GM21576 (cell line): Measurements from ENCODE around the gene ZAP70.
A peak's percentile ranks its signal among the peaks of the same experiment; 100 is the strongest.
"Not testable (repeated sequence)": the region's sequence is repeated elsewhere in the genome, so short reads cannot be mapped to it uniquely, and the experiment has no call there.

Experiments used
- ATAC-seq: cut with Tn5 transposase; IDR thresholded peaks from one replicate; pipeline ENCODE4 v1.9.1; 2021; ENCODE audit warnings: mild to moderate bottlenecking, moderate library complexity; ENCODE audit not compliant: unreplicated experiment

ZAP70 gene

GRCh38 chr2:97697252-97698235, 15.8 kb upstream of the ZAP70 start:
- ATAC-seq, result peak; percentile 64

GRCh38 chr2:97698530-97698929, 14.8 kb upstream of the ZAP70 start:
- no peak for ATAC-seq

- ATAC-seq, result no peak
These were observed 13.5 kb upstream of the ZAP70 start for GRCh38 chr2:97699765-97700444.

DNA sequence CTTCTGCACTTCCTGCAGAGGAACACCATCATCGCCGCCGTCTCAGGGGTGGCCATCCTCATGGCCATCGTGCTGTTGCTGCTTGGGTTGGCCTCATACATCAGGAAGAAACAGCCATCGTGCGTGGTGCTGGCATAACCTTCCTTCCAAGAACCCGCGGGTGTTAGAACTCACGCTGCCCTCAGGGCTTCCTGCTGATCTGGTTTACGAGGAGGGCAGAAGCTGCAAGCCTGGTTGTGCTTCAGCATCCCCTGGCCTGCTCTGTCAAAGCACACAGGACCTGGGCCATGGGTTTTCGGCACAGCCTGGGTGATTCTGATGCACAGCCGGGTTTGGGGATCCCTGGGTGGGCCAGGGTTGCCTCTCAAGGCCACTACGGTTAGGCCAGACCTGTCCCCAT, 12.2 kb upstream of the ZAP70 start:
- no peak for ATAC-seq

DNA sequence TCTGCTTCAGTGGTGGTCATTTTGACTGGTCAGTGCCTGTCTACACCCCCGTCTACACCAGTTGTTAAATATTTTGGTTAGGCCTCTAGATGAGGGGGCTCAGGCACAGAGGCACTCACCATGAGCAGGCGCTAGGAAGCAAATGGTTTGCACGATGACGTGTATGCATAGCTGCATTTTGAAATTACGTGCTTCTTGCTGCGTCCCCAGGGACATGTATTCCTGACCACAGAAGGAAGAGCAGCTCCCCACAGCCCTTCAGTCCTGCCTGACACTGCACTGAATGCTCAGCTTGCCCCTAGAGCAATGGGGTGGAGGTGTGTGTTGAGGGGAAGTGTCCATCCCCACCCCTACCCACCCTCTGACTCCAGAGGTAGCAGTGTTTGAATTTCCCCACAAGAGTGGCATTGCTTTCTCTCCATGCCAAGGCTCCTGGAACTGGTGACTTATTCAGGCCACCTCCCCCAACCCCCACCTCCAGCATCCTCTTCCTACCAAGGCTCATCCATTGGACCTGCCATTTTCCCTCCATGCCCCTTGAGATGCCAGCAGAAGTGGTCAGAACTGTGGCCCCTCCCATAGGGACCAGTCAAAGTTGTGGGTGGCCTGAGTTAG, 11.4 kb upstream of the ZAP70 start:
- no peak for ATAC-seq

DNA sequence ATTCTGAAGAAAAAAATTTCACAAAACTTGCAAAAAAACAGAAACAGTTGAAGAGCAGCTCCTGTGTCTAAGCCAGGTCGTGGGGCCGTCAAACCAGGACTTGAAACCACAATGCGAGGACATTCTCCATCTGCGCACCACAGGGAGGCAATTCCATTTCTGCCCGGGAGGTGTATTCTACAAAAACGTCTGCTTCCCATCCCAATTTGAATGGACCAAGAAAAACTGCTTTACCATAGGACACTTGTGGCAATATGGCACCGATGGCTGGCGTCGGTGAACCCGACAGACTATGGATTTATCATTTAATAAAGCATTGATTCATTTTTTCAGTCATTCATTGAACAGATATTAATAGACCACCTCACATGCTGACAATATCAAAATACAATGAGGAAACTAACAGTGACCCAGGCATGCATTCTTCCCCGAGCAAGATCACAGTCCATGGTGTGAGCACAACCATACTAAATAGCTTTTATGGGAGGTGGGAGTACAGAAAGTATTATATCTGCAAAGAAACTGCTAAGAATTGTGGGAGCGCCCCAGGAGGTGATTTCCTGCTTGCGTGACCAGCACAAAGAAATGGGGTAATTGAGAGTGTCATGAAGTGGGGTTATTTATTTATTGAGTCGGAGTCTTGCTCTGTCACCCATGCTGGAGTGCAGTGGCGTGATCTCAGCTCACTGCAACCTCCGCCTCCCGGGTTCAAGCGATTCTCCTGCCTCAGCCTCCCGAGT, 10.5 kb upstream of the ZAP70 start:
- ATAC-seq, result no peak

GRCh38 chr2:97703741-97704140, 9.6 kb upstream of the ZAP70 start:
- ATAC-seq, result no peak

GRCh38 chr2:97704989-97705388, 8.4 kb upstream of the ZAP70 start:
- no peak for ATAC-seq

DNA sequence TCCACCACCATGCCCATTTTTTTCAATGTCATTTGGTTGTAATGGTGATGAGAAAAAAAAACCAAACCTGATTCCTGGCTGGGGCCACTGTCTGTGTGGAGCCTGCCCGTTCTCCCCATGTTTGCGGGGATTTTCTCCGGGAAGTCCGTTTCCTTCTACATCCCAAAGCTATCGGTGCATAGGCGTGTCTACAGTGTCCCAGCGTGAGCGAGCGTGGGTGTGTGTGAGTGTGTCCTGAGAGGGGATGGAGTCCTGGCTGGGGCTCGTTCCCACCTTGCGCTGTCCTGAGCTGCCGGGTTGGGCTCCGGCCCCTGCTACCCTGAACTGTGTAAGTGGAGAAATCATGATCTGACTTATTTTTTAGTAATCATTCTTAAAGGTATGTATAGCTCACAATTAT, 7.3 kb upstream of the ZAP70 start:
- ATAC-seq, result no peak

DNA sequence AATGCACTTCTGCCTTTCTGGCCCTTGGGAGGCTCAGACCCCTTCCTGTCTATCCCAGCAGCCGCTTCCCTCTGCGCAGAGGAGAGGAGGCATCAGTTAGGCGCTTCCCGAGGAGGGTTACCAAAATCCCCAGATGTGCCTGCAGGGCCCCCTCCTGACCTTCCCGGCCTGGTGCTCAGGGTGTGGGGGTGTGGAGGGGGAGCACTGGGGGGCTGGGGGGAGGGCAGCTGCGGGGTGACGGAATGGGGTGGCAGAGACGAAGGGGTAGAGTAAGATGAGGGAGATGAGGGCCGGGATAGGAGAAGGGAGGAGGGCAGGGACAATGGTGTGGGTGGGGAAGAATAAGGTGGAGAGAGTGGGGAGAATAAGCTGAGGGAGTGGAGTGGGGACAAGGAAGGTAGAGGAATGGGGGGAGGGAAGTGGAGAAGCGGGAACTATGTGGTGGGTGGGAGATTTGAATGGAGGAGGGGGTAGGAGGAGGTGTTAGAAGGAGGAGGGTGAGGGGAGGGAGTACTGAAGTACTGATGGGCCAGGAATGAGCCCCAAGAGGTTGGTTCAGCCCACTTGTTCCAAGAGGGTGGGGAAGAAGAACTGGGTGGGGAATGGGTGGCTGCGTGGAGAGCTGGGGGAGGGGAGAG, 6.5 kb upstream of the ZAP70 start:
- ATAC-seq, result no peak

GRCh38 chr2:97707362-97708047, 5.9 kb upstream of the ZAP70 start:
- ATAC-seq, result no peak

- ATAC-seq, result no peak
These were observed 5.4 kb upstream of the ZAP70 start for GRCh38 chr2:97708048-97708380.

- ATAC-seq, result no peak
These were observed 4.8 kb upstream of the ZAP70 start for GRCh38 chr2:97708608-97709007.

DNA sequence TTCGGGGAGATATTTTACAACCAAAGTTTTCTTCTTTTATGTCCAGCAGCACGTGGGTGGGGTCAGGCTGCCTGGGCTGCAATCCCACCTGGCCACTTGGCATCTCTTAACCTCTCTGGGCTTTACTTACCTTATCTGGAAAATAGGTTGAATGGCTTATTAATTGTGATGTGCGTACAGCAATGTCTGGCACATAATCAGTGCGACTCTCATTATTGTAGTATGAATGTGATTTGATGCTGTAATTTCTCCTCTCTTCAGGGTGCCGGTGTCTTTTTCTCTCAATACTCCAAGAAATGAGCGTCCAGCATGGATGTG, 2.0 kb upstream of the ZAP70 start:
- ATAC-seq, result no peak

- ATAC-seq, result not testable (repeated sequence)
These were observed 1.2 kb upstream of the ZAP70 start for GRCh38 chr2:97712175-97712574.

GRCh38 chr2:97712693-97713295, 582 bp upstream of the ZAP70 start:
- no peak for ATAC-seq

DNA sequence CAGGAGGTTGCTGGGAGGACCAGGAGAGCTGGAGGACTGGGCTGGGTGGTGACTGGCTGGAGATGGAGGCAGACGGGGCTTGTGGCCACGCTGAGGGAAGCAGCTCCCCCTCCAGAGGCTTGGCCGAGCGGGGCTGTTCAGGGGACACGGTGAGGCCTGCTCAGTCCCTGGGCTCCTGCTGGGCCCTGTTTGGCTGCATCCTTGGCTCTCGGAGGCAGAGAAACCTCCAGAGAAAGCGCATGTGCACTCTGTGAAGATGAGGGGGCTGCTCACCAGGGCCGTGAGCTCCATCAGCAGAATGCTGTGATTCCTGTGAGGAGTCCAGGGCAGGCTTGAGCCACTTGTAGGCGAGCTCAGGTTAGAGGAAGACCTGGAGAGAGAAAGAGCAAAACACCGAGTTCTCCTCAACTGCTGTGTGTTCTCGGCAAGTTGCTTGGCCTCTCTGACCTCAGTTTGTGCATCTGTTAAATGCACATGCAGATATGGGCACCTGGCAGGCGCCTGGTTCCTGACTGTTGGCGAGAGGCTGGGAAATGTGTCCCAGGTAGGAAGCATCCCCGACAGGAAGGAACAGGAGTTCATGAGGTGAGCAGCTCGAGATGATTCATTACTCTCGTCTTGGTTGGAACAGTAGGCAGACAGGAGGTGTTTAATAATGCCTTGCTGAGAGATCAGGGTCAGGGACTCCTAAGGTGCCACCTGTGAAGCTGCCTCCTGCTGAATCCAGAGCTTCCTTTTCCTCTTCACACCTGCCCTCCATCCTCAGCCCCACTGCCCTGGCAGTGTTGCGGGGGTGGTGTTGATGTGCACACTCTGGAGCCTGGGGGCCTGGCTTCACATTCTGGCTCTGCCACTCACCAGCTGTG, 941 bp downstream of the ZAP70 start:
- ATAC-seq, result no peak

DNA sequence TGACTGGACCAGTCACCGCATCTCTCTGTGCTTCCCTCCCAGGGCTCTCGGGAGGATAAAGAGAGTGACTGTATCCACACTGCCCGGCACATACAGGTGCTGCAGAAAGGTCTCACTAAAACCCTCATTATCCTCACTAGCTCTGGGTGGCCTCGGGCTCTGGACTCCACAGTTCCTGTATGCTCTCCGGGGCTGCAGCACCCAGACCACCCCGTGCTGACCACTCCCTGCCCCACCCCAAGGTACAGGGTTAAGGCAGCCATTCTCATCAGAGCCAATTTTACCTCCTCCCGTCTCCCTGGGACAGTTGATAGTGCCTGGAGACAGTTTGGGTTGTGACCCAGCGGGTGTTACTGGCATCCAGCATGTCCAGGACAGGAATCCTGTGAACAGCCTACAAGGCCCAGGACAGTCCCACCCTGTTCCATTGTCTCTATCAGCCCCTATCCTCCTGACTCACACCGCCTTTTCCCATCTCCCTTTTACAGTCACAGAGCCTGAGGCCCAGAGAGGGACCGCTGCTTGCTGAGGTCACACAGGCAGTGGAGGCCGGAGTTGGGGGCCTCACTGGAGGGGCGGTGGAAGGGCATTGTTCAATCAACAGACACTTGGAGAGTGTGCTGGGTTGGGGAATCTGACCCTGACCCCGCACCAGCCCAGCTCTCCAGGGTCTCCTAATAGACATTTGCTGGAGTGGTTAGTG, 1.7 kb downstream of the ZAP70 start:
- ATAC-seq, result no peak
